ENCODE data around the gene RAB40B.

RAB40B gene

DNA sequence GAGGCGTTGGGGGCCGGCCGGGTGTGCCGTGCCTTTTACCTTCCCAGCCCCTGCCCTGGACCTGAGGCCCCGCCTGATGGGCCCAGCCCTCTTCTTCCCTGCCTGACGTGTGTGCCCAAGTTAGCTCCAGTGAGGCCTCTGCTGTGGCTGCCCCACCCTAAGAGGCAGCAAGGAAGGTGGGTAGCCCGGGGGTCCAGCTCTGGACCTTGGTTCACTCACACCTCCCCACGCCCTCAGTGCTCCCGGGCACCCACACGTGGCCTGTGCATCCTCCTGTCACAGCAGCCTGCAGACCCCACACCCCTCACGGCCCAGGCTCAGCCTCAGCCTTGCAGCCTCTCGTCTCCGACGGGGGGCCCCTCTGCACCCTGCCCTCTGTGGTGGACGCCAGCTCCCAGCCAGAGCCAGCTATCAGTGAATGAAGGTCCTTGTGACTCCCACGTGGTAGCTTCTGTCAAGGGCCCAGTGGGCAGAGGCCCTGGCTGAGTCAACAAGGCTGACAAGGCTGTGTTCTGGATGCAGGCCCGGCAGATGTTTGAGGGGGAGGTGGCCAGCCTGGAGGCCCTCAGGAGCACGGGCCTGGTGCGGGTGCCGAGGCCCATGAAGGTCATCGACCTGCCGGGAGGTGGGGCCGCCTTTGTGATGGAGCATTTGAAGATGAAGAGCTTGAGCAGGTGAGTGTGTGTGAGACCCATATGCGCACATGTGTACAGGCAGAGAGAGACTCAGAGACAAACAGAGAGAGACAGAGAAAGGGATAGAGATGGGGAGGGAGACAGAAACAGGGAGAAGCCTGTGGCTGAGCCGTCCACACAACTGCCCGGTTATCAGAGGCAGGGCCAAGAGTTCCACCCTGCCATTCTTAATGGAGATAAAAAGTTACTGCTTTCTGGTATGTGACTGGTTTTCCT lies 39.7 kb upstream of the RAB40B start:
- Histone ChIP-seq H3K27ac (no peak overlapping the region), H3K4me1 (ENCODE audit: control insufficient read depth in 1 of 2, insufficient read depth in 1 of 2, low read depth in 1 of 2, low read length in 1 of 2) (peaks cover 0 to 8% of the 10 kb centered on the region in 2 experiments), H3K9me3 (no peaks in the 10 kb centered on the region), H3K4me3 (ENCODE audit: low read depth in 1 of 2, low read length in 1 of 2) (no peak overlapping the region), H3K27me3 (peaks cover 32% of the 10 kb centered on the region), H3K36me3 (no peaks in the 10 kb centered on the region)
- TF ChIP-seq, protein P1, sequence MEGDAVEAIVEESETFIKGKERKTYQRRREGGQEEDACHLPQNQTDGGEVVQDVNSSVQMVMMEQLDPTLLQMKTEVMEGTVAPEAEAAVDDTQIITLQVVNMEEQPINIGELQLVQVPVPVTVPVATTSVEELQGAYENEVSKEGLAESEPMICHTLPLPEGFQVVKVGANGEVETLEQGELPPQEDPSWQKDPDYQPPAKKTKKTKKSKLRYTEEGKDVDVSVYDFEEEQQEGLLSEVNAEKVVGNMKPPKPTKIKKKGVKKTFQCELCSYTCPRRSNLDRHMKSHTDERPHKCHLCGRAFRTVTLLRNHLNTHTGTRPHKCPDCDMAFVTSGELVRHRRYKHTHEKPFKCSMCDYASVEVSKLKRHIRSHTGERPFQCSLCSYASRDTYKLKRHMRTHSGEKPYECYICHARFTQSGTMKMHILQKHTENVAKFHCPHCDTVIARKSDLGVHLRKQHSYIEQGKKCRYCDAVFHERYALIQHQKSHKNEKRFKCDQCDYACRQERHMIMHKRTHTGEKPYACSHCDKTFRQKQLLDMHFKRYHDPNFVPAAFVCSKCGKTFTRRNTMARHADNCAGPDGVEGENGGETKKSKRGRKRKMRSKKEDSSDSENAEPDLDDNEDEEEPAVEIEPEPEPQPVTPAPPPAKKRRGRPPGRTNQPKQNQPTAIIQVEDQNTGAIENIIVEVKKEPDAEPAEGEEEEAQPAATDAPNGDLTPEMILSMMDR (IDR thresholded peaks at IDR 0.05): no peak

- TF ChIP-seq, protein P1 (IDR thresholded peaks at IDR 0.05): no peak
- Histone ChIP-seq H3K36me3 (peaks cover 4% of the 10 kb centered on the region), H3K9me3 (no peaks in the 10 kb centered on the region), H3K27me3 (peaks cover 32% of the 10 kb centered on the region), H3K4me3 (ENCODE audit: low read depth in 1 of 2, low read length in 1 of 2) (no peak overlapping the region), H3K27ac (no peak overlapping the region), H3K4me1 (ENCODE audit: control insufficient read depth in 1 of 2, insufficient read depth in 1 of 2, low read depth in 1 of 2, low read length in 1 of 2) (peaks cover 0 to 8% of the 10 kb centered on the region in 2 experiments)
These were observed 38.1 kb upstream of the RAB40B start for GRCh38 chr17:82736511-82737185.

- no peak within 1 kb of the TSS for H3K4me3 ChIP-seq (ENCODE audit: low read depth in 1 of 2, low read length in 1 of 2)
- H3K4me1 ChIP-seq (ENCODE audit: control insufficient read depth in 1 of 2, insufficient read depth in 1 of 2, low read depth in 1 of 2, low read length in 1 of 2): peaks cover 0 to 8% of the 10 kb centered on the region in 2 experiments
- H3K27me3 ChIP-seq: peaks cover 32% of the 10 kb centered on the region
- TF ChIP-seq, protein P1 (IDR thresholded peaks at IDR 0.05): no peak
- H3K27ac ChIP-seq: no peak within 1 kb of the TSS
- peaks cover 6% of the 10 kb centered on the region for H3K36me3 ChIP-seq
- no peaks in the 10 kb centered on the region for H3K9me3 ChIP-seq
These were observed 36.7 kb upstream of the RAB40B start, which contains the start of gene FN3K for GRCh38 chr17:82734987-82735866. Gene FN3K (plus strand): TSS chr17:82735615. CDS start chr17:82735637, 22 bp downstream.

GRCh38 chr17:82732118-82732743 lies 33.7 kb upstream of the RAB40B start:
- Histone ChIP-seq H3K4me3 (ENCODE audit: low read depth in 1 of 2, low read length in 1 of 2) (no peak overlapping the region), H3K4me1 (ENCODE audit: control insufficient read depth in 1 of 2, insufficient read depth in 1 of 2, low read depth in 1 of 2, low read length in 1 of 2) (peaks cover 0 to 8% of the 10 kb centered on the region in 2 experiments), H3K27ac (no peak overlapping the region), H3K27me3 (peaks cover 32% of the 10 kb centered on the region), H3K36me3 (peaks cover 20% of the 10 kb centered on the region), H3K9me3 (no peaks in the 10 kb centered on the region)
- TF ChIP-seq, protein P1 (IDR thresholded peaks at IDR 0.05): no peak

All from neutrophil (primary cell).